Mucosa of stomach (tissue), 1 donor: ENCODE data around the gene SORCS2.

Source experiments
- H3K27me3 ChIP-seq: one replicate; pipeline ENCODE4 v1.7.0; 2013; ENCODE audit warnings: mild to moderate bottlenecking, low read length; ENCODE audit not compliant: control insufficient read depth, insufficient read depth
- H3K36me3 ChIP-seq: one replicate; pipeline ENCODE4 v1.7.0; 2013; ENCODE audit warnings: low read length; ENCODE audit not compliant: control insufficient read depth, insufficient read depth
- H3K4me1 ChIP-seq: one replicate; pipeline ENCODE4 v1.7.0; 2013; ENCODE audit warnings: mild to moderate bottlenecking, low read length; ENCODE audit not compliant: control insufficient read depth, insufficient read depth
- H3K4me3 ChIP-seq: one replicate; pipeline ENCODE4 v1.7.0; 2013; ENCODE audit warnings: low read length
- H3K9ac ChIP-seq: one replicate; pipeline ENCODE4 v1.7.0; 2013; ENCODE audit warnings: mild to moderate bottlenecking, low read length, moderate library complexity
- H3K9me3 ChIP-seq: one replicate; pipeline ENCODE4 v1.7.0; 2013; ENCODE audit warnings: mild to moderate bottlenecking, low read length, moderate library complexity; ENCODE audit not compliant: control insufficient read depth
- donor health status: Pancreatic carcinoma.

Gene SORCS2

GRCh38 chr4:7356667-7357310 lies 164.5 kb downstream of the SORCS2 start:
- no peaks in the 10 kb centered on the region for H3K27me3 ChIP-seq
- H3K9me3 ChIP-seq = no peaks in the 10 kb centered on the region
- no peak overlapping the region for H3K4me3 ChIP-seq
- H3K9ac ChIP-seq = no peak overlapping the region
- H3K4me1 ChIP-seq = no peaks in the 10 kb centered on the region
- no peaks in the 10 kb centered on the region for H3K36me3 ChIP-seq

- Histone ChIP-seq H3K9ac (no peak overlapping the region), H3K36me3 (no peaks in the 10 kb centered on the region), H3K9me3 (no peaks in the 10 kb centered on the region), H3K4me3 (no peak overlapping the region), H3K4me1 (no peaks in the 10 kb centered on the region), H3K27me3 (no peaks in the 10 kb centered on the region)
Measured at GRCh38 chr4:7357323-7357722, 165.0 kb downstream of the SORCS2 start.

DNA sequence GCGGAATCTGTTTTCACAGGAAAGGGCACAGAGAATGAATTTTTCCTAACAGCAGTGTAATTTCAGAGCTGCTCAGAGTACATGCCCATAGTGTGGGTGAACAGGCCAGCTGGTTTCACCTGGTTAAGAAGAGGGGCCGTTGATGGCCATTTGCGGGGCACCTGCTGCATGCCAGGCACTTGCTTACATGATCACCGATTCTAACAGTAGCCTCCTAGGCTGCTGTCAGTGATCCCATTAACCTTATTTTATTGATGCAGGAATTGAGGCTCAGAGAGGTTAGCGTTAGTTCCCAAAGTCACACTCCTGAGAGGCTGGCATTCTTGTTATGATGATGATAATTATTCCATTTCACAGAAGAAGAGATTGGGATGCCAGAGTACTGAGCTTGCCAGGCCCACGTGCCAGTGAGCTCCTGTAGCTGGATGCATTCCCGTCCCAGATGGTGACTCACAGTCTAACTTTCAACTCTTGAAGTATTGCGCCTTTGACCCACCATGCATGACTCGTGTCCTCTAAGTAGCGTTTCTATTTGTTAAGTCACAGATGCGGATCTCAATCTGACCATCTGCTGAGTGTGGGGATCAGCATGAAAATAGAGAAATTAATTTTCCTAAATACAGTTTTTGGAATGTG lies 165.9 kb downstream of the SORCS2 start:
- H3K9ac ChIP-seq = no peak overlapping the region
- no peak overlapping the region for H3K4me3 ChIP-seq
- H3K36me3 ChIP-seq = no peaks in the 10 kb centered on the region
- no peaks in the 10 kb centered on the region for H3K27me3 ChIP-seq
- no peaks in the 10 kb centered on the region for H3K4me1 ChIP-seq
- no peaks in the 10 kb centered on the region for H3K9me3 ChIP-seq

GRCh38 chr4:7359400-7360062 lies 167.2 kb downstream of the SORCS2 start:
- Histone ChIP-seq H3K36me3 (no peaks in the 10 kb centered on the region), H3K9me3 (no peaks in the 10 kb centered on the region), H3K4me1 (no peaks in the 10 kb centered on the region), H3K9ac (no peak overlapping the region), H3K4me3 (no peak overlapping the region), H3K27me3 (peaks cover under 1% of the 10 kb centered on the region)

DNA sequence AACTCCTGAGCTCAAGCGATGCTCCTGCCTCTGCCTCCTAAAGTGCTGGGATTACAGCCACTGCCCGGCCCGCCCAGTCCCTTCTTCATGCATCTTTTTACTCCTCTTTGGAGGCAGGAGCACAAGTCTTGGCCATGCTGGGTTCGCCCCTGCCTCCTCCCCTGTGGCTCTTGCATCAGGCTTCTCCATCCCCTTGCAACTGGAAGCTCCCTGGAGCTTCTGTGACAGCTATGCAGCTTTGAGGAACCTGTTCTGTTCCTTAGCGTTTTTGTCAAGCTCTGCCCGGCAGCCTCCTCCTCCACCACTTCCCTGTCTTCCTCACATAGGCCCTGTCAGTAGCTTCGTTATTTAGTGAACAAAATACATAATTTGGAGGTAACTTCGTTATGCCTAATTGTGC lies 168.5 kb downstream of the SORCS2 start:
- no peaks in the 10 kb centered on the region for H3K4me1 ChIP-seq
- peaks cover 13% of the 10 kb centered on the region for H3K27me3 ChIP-seq
- H3K36me3 ChIP-seq = no peaks in the 10 kb centered on the region
- H3K4me3 ChIP-seq = no peak overlapping the region
- H3K9ac ChIP-seq = no peak overlapping the region
- H3K9me3 ChIP-seq = no peaks in the 10 kb centered on the region

DNA sequence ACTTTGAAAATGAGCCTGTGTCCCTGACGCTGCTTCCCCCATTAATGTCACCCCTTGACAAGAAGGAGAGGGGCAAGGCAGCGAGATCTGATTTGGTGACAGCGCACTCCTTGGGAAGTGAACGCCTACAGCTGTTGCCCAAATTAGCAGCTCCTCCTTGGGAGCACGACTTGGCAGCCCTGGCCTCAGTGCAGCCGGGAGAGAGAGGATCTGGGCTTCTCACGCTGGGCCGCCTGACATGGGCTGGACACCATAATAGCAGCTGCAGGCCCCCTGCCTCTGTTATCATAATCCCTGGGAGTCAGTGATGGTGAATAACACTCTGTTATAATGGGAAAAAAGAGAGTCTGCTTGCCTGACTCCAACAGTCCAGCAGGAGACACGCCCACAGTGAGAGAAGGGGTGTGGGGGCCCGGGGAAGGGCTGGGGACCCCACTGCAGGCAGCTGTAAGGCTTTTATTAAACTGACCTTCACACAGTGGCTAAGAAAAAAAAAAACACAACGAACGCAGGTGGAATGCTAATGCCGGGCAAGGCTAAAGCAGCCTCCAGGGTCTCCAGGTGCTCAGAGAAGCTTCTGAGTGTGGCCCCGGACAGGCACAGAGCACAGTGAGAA lies 169.1 kb downstream of the SORCS2 start:
- no peak overlapping the region for H3K4me3 ChIP-seq
- peaks cover 19% of the 10 kb centered on the region for H3K27me3 ChIP-seq
- H3K4me1 ChIP-seq = no peaks in the 10 kb centered on the region
- H3K9ac ChIP-seq = no peak overlapping the region
- H3K36me3 ChIP-seq = no peaks in the 10 kb centered on the region
- H3K9me3 ChIP-seq = no peaks in the 10 kb centered on the region

- Histone ChIP-seq H3K9me3 (no peaks in the 10 kb centered on the region), H3K27me3 (peaks cover 28% of the 10 kb centered on the region), H3K36me3 (no peaks in the 10 kb centered on the region), H3K4me3 (no peak overlapping the region), H3K4me1 (no peaks in the 10 kb centered on the region), H3K9ac (no peak overlapping the region)
Measured at GRCh38 chr4:7362341-7362740, 170.0 kb downstream of the SORCS2 start.

- no peaks in the 10 kb centered on the region for H3K36me3 ChIP-seq
- no peak overlapping the region for H3K9ac ChIP-seq
- peaks cover 34% of the 10 kb centered on the region for H3K27me3 ChIP-seq
- H3K4me1 ChIP-seq = no peaks in the 10 kb centered on the region
- no peak overlapping the region for H3K4me3 ChIP-seq
- no peaks in the 10 kb centered on the region for H3K9me3 ChIP-seq
Measured at GRCh38 chr4:7362862-7363430, 170.6 kb downstream of the SORCS2 start.

DNA sequence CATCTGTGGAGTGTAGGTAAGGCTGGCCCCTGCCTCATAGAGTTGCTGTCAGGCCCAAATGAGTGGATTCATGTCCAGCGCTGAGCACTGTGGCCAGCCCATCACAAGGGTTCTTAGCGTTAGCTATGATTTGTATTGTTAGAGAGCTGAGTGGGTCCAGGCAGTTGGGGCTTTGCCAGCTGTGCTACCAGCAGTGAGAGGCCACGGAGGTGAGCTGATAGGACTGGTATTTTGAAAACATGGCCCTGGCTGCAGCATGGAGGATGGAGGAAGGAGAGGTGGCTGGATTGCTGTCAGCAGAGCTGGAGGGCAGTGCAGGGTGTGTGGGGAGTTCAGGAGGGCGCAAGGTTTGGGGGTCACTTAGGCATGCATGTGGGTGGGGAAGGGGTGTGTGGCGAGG lies 172.6 kb downstream of the SORCS2 start:
- no peaks in the 10 kb centered on the region for H3K4me1 ChIP-seq
- no peaks in the 10 kb centered on the region for H3K9me3 ChIP-seq
- no peaks in the 10 kb centered on the region for H3K36me3 ChIP-seq
- H3K9ac ChIP-seq = no peak overlapping the region
- H3K27me3 ChIP-seq = peaks cover 37% of the 10 kb centered on the region
- no peak overlapping the region for H3K4me3 ChIP-seq

GRCh38 chr4:7365462-7366179 lies 173.3 kb downstream of the SORCS2 start:
- Histone ChIP-seq H3K9ac (no peak overlapping the region), H3K27me3 (peaks cover 38% of the 10 kb centered on the region), H3K36me3 (no peaks in the 10 kb centered on the region), H3K4me1 (no peaks in the 10 kb centered on the region), H3K9me3 (no peaks in the 10 kb centered on the region), H3K4me3 (no peak overlapping the region)

GRCh38 chr4:7366180-7366945 lies 174.0 kb downstream of the SORCS2 start:
- Histone ChIP-seq H3K4me1 (no peaks in the 10 kb centered on the region), H3K9ac (no peak overlapping the region)

More at GRCh38 chr4:7366180-7366945, 174.0 kb downstream of the SORCS2 start:
- Histone ChIP-seq H3K4me3 (no peak overlapping the region), H3K36me3 (no peaks in the 10 kb centered on the region), H3K27me3 (peaks cover 42% of the 10 kb centered on the region), H3K9me3 (no peaks in the 10 kb centered on the region)
